GM21390 (cell line): ENCODE data around the gene NUDT3.
"Not testable (repeated sequence)": the region's sequence is repeated elsewhere in the genome, so short reads cannot be mapped to it uniquely, and the experiment has no call there.

ENCODE experiments used
- ATAC-seq: cut with Tn5 transposase; IDR thresholded peaks from one replicate; pipeline ENCODE4 v1.9.1; 2021; ENCODE audit not compliant: unreplicated experiment

NUDT3 gene

DNA sequence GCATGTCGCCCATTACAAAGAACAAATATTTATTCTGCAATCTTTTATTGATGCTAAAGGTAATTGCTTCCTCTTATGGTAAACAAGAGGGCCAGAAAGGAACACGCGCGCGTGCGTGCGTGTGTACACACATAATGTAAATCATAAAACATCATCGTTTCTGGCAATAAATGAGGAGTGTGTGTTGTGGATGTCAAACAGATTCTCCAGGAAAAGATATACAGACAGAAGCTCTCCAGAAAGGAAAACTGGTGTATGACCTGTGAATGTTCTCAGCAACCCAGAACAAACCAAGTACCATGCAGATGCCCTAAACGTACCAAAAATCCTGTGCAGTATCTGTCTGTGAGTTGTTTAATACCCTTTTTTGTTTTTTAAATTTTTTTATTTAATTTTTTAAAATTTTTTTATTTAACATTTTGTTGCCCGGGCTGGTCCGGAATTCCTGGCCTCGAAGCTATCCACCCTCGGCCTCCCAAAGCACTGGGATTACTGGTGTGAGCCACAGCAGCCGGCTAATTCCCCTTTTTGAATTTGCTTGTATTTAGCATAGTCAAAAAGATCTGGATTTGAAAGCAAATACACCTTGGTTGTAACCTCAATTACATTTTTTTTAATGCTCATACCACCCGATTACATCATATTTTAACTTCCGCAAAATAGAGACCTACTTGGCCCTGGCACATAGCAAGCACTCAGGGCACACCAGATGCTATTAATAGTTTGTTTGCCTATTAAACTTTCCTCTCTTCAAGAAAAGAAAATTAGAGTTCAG lies 909 bp upstream of the NUDT3 start:
- ATAC-seq: no peak

GRCh38 chr6:34391786-34392496 lies 528 bp downstream of the NUDT3 start:
- peak; percentile 34 for ATAC-seq

DNA sequence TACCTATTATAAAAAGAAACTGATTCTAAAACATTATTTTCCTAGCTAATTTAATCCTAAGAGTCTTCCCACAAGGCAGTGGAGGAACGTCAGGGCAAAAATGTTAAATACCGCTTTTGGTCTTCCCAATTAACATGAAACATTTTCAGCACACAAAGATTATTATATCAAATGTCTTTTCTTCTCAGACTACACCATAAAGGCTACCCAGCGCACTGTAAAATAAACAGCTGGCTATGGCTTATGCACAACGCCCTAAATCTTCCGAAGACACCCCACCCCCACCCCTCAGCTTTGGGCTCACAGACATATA lies 1.0 kb downstream of the NUDT3 start:
- ATAC-seq: no peak

GRCh38 chr6:34390531-34391472 lies 1.7 kb downstream of the NUDT3 start:
- ATAC-seq: no peak

GRCh38 chr6:34389034-34389433 lies 3.4 kb downstream of the NUDT3 start:
- ATAC-seq: no peak

DNA sequence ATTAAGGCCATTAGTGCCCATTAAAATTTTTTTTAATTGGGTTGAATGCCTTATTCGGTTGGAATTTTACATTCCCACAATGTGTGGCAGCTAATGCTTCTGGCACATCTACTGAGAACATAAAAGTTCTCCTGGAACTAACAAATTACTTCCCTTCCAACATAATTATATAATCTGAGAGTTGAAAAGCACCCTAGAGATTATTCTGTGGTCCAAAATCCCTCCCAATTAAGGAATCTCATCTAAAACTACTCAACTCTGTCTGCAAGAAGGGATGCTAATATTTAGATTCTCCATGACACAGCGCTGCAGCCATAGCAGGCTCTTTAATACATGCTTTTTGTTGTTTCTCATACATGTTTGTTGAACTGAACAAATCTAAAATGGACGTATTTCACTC lies 4.0 kb downstream of the NUDT3 start:
- no peak for ATAC-seq

- ATAC-seq: no peak
These were observed 5.9 kb downstream of the NUDT3 start for GRCh38 chr6:34386316-34387137.

- ATAC-seq: no peak
These were observed 6.7 kb downstream of the NUDT3 start for GRCh38 chr6:34385793-34386195.

DNA sequence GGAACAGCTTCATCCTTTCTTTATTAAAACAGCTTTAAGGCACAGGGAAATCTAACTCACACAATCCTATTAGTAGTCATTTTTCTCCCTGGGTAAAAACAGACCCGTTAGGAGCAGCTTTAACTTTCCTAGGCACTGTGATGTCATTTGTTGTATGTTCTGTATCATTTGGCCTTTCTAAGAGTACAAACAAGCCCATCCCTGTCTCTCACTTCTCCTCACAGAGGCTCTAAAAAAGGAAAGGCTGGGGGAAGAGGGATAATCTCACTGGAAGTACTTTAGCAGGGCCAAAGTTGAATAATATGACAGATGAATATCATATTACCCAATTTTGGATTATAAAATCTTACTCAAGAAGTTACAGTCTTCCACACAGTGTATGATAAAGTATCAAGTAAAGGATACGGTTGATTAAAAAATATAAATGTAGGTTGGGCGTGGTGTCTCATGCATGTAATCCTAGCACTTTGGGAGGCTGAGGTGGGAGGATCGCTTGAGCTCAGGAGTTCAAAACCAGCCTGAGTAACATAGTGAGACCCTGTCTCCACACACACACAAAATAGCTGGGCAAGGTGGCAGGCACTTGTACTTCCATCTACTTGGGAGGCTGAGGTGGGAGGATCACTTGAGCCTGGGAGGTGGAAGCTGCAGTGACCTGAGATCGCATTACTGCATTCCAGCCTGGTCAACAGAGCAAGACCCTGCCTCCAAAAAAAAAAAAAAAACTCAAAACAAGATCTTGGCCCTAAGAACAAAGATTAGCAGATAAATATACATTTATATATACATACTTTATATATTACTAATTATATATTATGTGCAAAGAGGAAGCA lies 7.9 kb downstream of the NUDT3 start:
- ATAC-seq: no peak

DNA sequence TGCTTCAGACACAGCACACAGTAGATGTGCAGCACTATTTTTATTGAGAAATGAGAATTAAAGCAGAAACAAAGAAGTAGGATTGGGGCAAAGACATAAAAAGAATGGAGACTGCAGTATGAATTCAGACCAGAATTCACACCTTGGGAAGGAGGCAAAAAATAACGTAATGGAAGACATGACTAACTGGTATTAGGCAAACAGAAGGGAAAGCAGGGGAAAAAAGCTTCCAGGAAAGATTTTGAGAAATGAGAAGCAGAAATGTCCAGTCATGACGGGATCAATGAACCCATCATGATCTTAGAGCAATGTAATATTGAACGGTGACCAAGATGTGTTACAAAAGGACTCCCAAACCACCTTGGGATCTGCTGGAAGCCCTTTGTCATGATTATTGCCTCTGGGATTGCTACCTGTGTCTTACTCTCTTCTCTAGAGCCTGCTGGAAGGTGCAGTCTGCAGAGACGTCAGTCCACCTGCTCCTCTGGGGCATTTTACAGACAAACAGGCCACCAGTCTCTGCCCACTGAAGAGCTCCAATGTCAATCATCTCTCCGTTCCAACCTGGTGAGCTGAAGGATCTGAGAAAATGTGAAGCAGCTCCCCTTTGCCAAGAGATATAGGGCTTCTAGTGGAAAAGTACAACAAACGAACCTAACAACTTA lies 8.7 kb downstream of the NUDT3 start:
- no peak for ATAC-seq

- ATAC-seq: no peak
These were observed 9.3 kb downstream of the NUDT3 start for GRCh38 chr6:34383161-34383631.

DNA sequence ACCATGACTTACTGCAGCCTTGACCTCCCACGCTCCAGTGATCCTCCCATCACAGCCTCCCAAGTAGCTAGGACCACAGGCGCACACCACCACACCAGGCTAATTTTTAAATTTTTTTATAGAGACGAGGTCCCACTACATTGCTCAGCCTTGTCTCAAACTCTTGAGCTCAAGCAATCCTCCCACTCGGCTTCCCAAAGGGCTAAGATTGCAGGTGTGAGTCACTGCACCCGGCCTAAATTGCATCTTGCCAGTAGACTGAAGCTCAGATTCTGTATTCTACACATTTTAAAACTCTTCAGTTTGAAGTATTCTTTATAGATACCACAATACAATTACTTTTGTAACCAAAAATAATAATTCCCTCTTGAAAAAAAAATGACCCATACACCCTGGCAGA lies 11.4 kb downstream of the NUDT3 start:
- no peak for ATAC-seq

DNA sequence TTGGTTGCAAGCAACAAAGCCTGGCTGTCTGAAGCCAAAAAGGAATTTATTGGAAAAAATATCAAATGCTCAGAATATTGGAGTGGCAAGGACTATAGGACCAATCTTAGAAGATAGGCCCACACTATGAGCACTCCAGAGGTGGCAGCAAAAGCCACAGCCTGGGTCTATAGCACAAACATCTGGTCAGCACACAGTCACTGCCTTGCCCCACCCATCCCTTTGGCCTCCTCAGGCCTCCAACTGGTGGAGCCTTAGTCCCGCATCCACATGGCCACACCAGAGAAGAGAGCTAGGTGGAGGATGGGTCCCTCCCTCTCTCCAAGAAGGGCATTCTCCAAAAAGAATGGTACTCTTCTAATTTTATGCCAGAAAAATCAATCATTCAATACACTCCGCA lies 14.0 kb downstream of the NUDT3 start:
- no peak for ATAC-seq

DNA sequence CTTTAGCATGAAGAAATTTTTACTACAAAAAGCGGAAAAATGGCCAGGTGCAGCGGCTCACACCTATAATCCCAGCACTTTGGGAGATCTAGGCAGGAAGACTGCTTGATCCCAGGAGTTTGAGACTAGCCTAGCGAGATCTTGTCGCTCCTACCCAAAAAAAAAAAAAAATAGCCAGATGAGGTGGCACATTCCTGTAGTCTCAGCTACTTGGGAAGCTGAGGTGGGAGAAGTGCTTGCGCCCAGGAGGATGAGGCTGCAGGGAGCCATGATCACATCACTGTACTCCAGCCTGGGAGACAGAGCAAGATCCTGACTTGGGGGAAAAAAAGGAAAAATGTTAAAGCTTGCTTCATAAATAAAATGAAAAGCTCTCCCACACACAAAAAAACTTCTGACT lies 14.5 kb downstream of the NUDT3 start:
- ATAC-seq: no peak

DNA sequence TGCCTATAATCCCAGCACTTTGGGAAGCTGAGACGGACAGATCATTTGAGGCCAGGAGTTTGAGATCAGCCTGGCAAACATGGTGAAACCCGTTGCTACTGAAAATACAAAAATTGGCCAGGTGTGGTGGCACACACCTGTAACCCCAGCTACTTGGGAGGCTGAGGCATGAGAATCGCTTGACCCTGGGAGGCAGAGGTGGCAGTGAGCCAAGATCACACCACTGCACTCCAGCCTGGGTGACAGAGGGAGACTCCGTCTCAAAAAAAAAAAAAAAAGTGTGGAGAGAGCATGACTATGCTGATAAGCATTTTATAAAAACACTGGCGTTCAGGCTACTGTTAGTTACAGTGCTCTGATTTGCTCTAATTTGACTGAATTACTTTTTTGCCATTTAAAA lies 14.9 kb downstream of the NUDT3 start:
- ATAC-seq: not testable (repeated sequence)

DNA sequence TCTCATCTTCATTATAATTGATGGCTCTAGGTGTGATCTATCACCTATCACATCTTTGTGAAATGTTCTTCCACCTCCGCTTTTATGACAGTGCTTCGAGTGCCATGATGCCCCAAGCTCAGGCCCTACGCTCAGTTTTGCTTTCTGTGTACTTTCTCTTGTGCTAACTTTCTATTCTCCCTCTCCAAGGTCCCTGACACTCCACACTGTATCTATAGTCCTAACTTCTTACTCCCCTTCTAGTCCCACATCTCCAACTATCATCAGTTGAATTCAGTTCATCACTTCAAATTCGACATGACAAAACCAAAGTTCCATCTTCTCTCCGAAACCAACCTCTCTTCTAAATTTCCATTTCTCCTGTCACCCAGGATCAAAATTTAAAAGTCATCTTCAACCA lies 16.6 kb downstream of the NUDT3 start:
- ATAC-seq: no peak

GRCh38 chr6:34374508-34374907 lies 18.0 kb downstream of the NUDT3 start:
- ATAC-seq: no peak

DNA sequence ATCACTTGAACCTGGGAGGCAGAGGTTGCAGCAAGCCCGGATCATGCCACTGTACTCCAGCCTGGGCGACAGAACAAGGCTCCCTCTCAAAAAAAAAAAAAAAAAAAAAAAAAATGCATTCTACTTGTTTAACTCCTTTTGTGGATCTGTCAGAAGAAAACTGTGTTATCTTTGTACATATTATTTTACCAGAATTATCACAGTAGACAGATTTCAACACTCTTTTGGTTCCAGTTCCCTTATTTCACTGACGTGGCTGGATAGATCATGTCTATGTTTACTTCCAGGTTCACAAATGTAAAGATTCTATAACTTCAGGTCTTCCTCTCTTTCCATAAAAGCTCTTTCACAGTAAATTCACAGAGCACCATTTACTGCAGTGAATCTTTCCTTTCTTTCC lies 18.4 kb downstream of the NUDT3 start:
- ATAC-seq: no peak

DNA sequence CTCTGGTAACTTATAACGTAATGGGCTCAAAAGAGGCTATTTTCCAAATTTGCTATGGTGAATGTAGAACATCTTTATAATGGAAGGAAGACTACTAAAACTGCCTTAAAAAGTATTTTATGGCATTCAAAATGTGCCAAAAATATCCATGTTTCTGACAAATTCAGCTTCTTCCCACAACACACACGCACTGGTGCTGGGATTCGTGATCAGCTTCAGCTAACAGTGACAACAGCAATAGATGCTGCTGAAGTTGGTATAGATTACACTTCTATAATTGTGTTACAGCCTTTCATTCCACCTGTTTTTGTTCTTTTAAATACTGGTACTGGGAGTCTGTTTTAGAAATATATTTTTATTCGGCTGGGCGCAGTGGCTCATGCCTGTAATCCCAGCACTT lies 19.0 kb downstream of the NUDT3 start:
- no peak for ATAC-seq
